OCI-LY3 (cell line): Measurements from ENCODE around the gene LYPD5.

Experiments
- H2AFZ ChIP-seq: fragments of 200-600, 300-600 bp; shearing (Covaris generic); 2 replicates; pipeline ENCODE4 v1.6.0; 2014; ENCODE audit warnings: antibody characterized with exemption, low read depth, low read length
- H3K27ac ChIP-seq: fragments of 200-600, 300-600 bp; sonication (generic); 2 replicates; pipeline ENCODE4 v1.5.1; 2014; ENCODE audit warnings: mild to moderate bottlenecking, low read length, moderate library complexity, mixed read lengths
- H3K27me3 ChIP-seq: fragments of 200-600, 300-600 bp; sonication (generic); 2 replicates; pipeline ENCODE4 v1.6.1; 2014; ENCODE audit warnings: low read depth, low read length, mixed read lengths
- H3K36me3 ChIP-seq: fragments of 200-600, 300-600 bp; sonication (generic); replicated peaks from 2 replicates; pipeline ENCODE3; 2014; ENCODE audit warnings: low read depth, low read length, mixed read lengths
- H3K4me1 ChIP-seq: fragments of 300-600, 200-600 bp; sonication (generic); 2 replicates; pipeline ENCODE4 v1.6.1; 2014; ENCODE audit warnings: low read length, mixed read lengths
- H3K4me2 ChIP-seq: fragments of 200-600, 300-600 bp; sonication (generic); 2 replicates; pipeline ENCODE4 v1.6.1; 2014; ENCODE audit warnings: low read length, mixed read lengths
- H3K4me3 ChIP-seq: fragments of 300-600, 200-600 bp; sonication (generic); 2 replicates; pipeline ENCODE4 v1.5.1; 2014; ENCODE audit warnings: antibody characterized with exemption, mild to moderate bottlenecking, low read length, moderate library complexity
- H3K79me2 ChIP-seq: fragments of 300-600, 200-600 bp; shearing (Covaris generic); 2 replicates; pipeline ENCODE4 v1.6.1; 2014; ENCODE audit warnings: mild to moderate bottlenecking, low read length, mixed read lengths
- H3K9ac ChIP-seq: fragments of 300-600, 200-600 bp; shearing (Covaris generic); 2 replicates; pipeline ENCODE4 v1.6.0; 2014; ENCODE audit warnings: mild to moderate bottlenecking, low read length, moderate library complexity
- H3K9me3 ChIP-seq: fragments of 200-600, 300-600 bp; shearing (Covaris generic); 2 replicates; pipeline ENCODE4 v1.6.1; 2014; ENCODE audit warnings: low read length, mixed read lengths; ENCODE audit not compliant: insufficient read depth
- H4K20me1 ChIP-seq: fragments of 200-600, 300-600 bp; sonication (generic); 2 replicates; pipeline ENCODE4 v1.6.1; 2016; ENCODE audit warnings: low read length, mixed read lengths; ENCODE audit not compliant: insufficient read depth
- CTCF ChIP-seq: fragments of 200-600, 300-600 bp; sonication (generic); IDR thresholded peaks from 2 replicates; pipeline ENCODE4 v1.5.1; 2014; ENCODE audit warnings: antibody characterized with exemption, low read length, low read depth
- EZH2phosphoT487 ChIP-seq: fragments of 200-600 bp; shearing (Covaris generic); IDR thresholded peaks from 2 replicates; pipeline ENCODE4 v1.6.1; 2018; ENCODE audit warnings: antibody characterized with exemption, mixed run types, low read depth

Gene LYPD5

DNA sequence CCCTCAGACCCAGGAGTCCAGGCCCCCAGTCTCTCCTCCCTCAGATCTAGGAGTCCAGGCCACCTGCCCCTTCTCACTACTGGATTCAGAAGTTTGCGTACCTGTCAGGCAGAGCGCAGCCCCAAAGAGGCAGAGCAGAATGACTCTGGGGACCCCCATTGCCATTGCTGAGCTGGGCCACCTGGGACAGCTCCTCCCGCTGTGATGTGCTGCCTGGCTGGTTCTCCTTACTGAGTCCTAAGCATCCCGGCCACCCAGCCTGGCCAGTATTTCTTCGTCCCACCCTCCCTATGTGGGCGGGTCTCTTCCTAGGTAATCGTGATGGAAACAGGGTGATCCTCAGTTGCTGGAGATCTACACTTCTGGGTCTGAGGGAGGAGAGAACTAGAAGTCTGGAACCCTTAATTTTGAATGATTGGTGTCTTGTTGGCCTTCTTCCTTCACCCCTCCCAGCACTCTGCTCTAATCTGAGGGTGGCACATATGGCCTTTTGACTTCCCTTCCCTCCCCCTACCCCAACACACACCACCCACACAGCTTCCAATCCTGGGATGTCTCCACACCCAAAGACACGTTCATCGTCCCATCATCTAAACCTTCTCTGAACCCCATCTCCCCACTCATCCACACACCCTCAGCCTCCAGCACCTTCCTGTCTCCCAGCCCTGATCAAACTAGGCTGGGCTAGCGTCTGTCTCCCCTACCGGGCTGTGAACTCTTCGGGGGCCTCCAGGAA lies at the start of gene LYPD5:
LYPD5 (minus strand) TSS at position 232 of the 736 bp plus-strand sequence; CDS start at position 165, 67 bp downstream.
- TF ChIP-seq CTCF (no peak), EZH2phosphoT487 (no peak)
- Histone ChIP-seq H3K27ac (no peak within 1 kb of the TSS), H3K9ac (no peak within 1 kb of the TSS), H3K79me2 (no peaks in the 10 kb centered on the region), H2AFZ (no peak within 1 kb of the TSS), H3K9me3 (no peaks in the 10 kb centered on the region), H3K4me2 (no peak within 1 kb of the TSS), H3K27me3 (peaks cover under 1% of the 10 kb centered on the region; the same call in 1 of the 2 replicates), H3K4me1 (no peaks in the 10 kb centered on the region), H4K20me1 (no peaks in the 10 kb centered on the region), H3K36me3 (no peaks in the 10 kb centered on the region), H3K4me3 (no peak within 1 kb of the TSS)

DNA sequence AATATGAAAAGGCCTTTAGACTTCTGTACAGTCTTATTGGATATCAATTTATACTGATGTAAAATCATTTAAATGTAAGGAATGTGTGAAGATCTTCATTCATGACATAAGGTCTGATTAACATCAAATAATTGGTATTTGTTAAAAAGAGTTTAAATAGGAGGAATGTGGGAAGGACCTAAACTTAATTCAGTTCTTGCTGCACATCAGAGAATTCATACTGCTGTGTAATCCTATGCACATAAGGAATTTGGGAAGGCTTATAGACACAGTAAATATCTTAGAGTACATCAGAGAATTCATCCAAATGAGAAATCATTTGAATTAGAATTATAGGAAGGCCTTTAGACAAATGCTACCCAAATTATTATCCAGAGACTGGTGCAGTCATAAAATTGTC lies 46.6 kb upstream of the LYPD5 start:
- Histone ChIP-seq H3K79me2 (no peaks in the 10 kb centered on the region), H3K4me3 (no peak overlapping the region), H3K4me2 (no peak overlapping the region), H2AFZ (no peak overlapping the region), H3K36me3 (peaks cover 4% of the 10 kb centered on the region), H3K4me1 (no peaks in the 10 kb centered on the region), H3K9me3 (peaks cover 51% of the 10 kb centered on the region), H4K20me1 (no peaks in the 10 kb centered on the region), H3K9ac (no peak overlapping the region), H3K27me3 (no peaks in the 10 kb centered on the region), H3K27ac (no peak overlapping the region)
- TF ChIP-seq EZH2phosphoT487 (no peak), CTCF (no peak)

- no peaks in the 10 kb centered on the region for H4K20me1 ChIP-seq
- TF ChIP-seq EZH2phosphoT487: no peak
- no peak for TF ChIP-seq CTCF
- H3K27ac ChIP-seq: no peak overlapping the region
- H3K4me2 ChIP-seq: no peak overlapping the region
- H3K9ac ChIP-seq: no peak overlapping the region
- H3K9me3 ChIP-seq: peaks cover 51% of the 10 kb centered on the region
- no peak overlapping the region for H3K4me3 ChIP-seq
- H3K36me3 ChIP-seq: peaks cover 4% of the 10 kb centered on the region
- H3K4me1 ChIP-seq: no peaks in the 10 kb centered on the region
- no peaks in the 10 kb centered on the region for H3K27me3 ChIP-seq
- H3K79me2 ChIP-seq: no peaks in the 10 kb centered on the region
- no peak overlapping the region for H2AFZ ChIP-seq
Observed at GRCh38 chr19:43847884-43848283, 45.6 kb upstream of the LYPD5 start.

- Histone ChIP-seq H3K36me3 (peaks cover 7% of the 10 kb centered on the region), H3K4me3 (no peak overlapping the region), H4K20me1 (no peaks in the 10 kb centered on the region), H3K27ac (no peak overlapping the region), H3K9ac (no peak overlapping the region), H3K79me2 (no peaks in the 10 kb centered on the region), H2AFZ (no peak overlapping the region), H3K9me3 (peaks cover 51% of the 10 kb centered on the region), H3K4me1 (no peaks in the 10 kb centered on the region), H3K27me3 (no peaks in the 10 kb centered on the region), H3K4me2 (no peak overlapping the region)
- TF ChIP-seq EZH2phosphoT487 (no peak), CTCF (no peak)
Observed at GRCh38 chr19:43847246-43847645, 45.0 kb upstream of the LYPD5 start.
